ENCODE measurements around the gene PDK4.

DNA sequence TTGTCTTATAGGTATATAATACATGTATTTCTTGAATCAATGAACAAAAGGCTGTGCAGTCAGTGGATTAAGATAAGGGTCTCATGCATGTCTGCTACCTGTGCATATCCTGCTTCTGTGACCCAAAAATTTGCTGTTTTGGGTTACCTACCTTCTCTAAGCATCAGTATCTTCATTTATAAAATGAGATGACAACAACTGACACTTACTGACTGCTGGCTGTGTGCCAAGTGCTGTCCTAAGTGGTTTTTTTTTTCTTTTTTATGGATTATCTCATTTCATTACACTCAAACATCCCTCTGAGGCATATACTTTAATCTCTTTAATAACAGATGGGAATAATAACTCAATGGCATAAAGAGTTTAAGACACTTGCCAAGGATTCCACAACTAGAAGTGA, 2.1 kb downstream of the PDK4 start:
- TF ChIP-seq, protein P1, sequence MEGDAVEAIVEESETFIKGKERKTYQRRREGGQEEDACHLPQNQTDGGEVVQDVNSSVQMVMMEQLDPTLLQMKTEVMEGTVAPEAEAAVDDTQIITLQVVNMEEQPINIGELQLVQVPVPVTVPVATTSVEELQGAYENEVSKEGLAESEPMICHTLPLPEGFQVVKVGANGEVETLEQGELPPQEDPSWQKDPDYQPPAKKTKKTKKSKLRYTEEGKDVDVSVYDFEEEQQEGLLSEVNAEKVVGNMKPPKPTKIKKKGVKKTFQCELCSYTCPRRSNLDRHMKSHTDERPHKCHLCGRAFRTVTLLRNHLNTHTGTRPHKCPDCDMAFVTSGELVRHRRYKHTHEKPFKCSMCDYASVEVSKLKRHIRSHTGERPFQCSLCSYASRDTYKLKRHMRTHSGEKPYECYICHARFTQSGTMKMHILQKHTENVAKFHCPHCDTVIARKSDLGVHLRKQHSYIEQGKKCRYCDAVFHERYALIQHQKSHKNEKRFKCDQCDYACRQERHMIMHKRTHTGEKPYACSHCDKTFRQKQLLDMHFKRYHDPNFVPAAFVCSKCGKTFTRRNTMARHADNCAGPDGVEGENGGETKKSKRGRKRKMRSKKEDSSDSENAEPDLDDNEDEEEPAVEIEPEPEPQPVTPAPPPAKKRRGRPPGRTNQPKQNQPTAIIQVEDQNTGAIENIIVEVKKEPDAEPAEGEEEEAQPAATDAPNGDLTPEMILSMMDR (conservative IDR thresholded peaks at IDR 0.05; ENCODE audit: low read depth, low read length) = no peak
- TF ChIP-seq EZH2 (IDR thresholded peaks at IDR 0.05; ENCODE audit: borderline replicate concordance, low read depth, low read length, poor library complexity, severe bottlenecking) = no peak

Measured in A673 (cell line).